Neuronal stem cell (in vitro differentiated cells): ENCODE measurements around the gene PRICKLE1.

Experiments
- DNase-seq: peaks from one replicate; pipeline ENCODE4 v3.0.0-alpha.2; 2013; ENCODE audit warnings: low spot score
- H2AFZ ChIP-seq: one replicate; pipeline ENCODE4 v1.6.1; 2013; ENCODE audit warnings: mild to moderate bottlenecking, low read length, inconsistent platforms
- H2AK5ac ChIP-seq: 2 replicates; pipeline ENCODE4 v1.6.1; 2013; ENCODE audit warnings: low read depth, mild to moderate bottlenecking, inconsistent platforms, low read length, moderate library complexity, mixed read lengths
- H2BK120ac ChIP-seq: 2 replicates; pipeline ENCODE4 v1.6.1; 2013; ENCODE audit warnings: low read depth, mild to moderate bottlenecking, inconsistent platforms, low read length, moderate library complexity, mixed read lengths
- H2BK12ac ChIP-seq: one replicate; pipeline ENCODE4 v1.6.1; 2013; ENCODE audit warnings: low read length, inconsistent platforms
- H2BK15ac ChIP-seq: 2 replicates; pipeline ENCODE4 v1.6.1; 2013; ENCODE audit warnings: mild to moderate bottlenecking, low read length, inconsistent platforms, mixed read lengths
- H2BK5ac ChIP-seq: one replicate; pipeline ENCODE4 v1.6.1; 2013; ENCODE audit warnings: inconsistent platforms, mild to moderate bottlenecking, low read length, moderate library complexity
- H3K14ac ChIP-seq: one replicate; pipeline ENCODE4 v1.6.1; 2013; ENCODE audit warnings: low read length, inconsistent platforms
- H3K18ac ChIP-seq: 2 replicates; pipeline ENCODE4 v1.6.1; 2013; ENCODE audit warnings: low read length, inconsistent platforms
- H3K23ac ChIP-seq: 2 replicates; pipeline ENCODE4 v1.6.1; 2013; ENCODE audit warnings: low read depth, mild to moderate bottlenecking, mixed read lengths, low read length, inconsistent platforms; ENCODE audit not compliant: poor library complexity
- H3K27ac ChIP-seq: replicated peaks from 3 replicates; pipeline ENCODE4 v1.5.1; 2013; ENCODE audit warnings: low read length, inconsistent platforms
- H3K27me3 ChIP-seq, 3 experiments: 2 replicates each; pipeline ENCODE4 v1.6.1; 2013; ENCODE audit warnings: low read length in 3 of 3, mild to moderate bottlenecking in 2 of 3, inconsistent platforms in 1 of 3, low read depth in 1 of 3, mixed read lengths in 1 of 3, moderate library complexity in 1 of 3; ENCODE audit not compliant: control insufficient read depth in 3 of 3, insufficient read depth in 3 of 3
- H3K36me3 ChIP-seq, 2 donors: replicated peaks in 1 of 2; 2 replicates each; pipeline ENCODE4 v1.6.1; 2013; ENCODE audit warnings: low read length in 2 of 2; ENCODE audit not compliant: control insufficient read depth in 2 of 2, insufficient read depth in 2 of 2
- H3K4ac ChIP-seq: 2 replicates; pipeline ENCODE4 v1.6.1; 2013; ENCODE audit warnings: inconsistent platforms, mild to moderate bottlenecking, low read length, moderate library complexity
- H3K4me1 ChIP-seq, 2 donors: 1 replicate in 1 of 2; 2 replicates in 1 of 2; pipeline ENCODE4 v1.6.1; 2013; ENCODE audit warnings: low read length in 2 of 2, low read depth in 1 of 2; ENCODE audit not compliant: control insufficient read depth in 2 of 2, insufficient read depth in 1 of 2
- H3K4me2 ChIP-seq: one replicate; pipeline ENCODE4 v1.6.1; 2013; ENCODE audit warnings: mild to moderate bottlenecking, low read length, inconsistent platforms; ENCODE audit not compliant: insufficient read depth, poor library complexity, severe bottlenecking
- H3K4me3 ChIP-seq, 2 donors: 2 replicates each; pipeline ENCODE4 v1.5.1; 2013; ENCODE audit warnings: low read length in 2 of 2, mild to moderate bottlenecking in 2 of 2, inconsistent platforms in 1 of 2, moderate library complexity in 1 of 2
- H3K79me1 ChIP-seq: one replicate; pipeline ENCODE4 v1.6.1; 2013; ENCODE audit warnings: low read depth, mild to moderate bottlenecking, inconsistent platforms, low read length, moderate library complexity
- H3K9ac ChIP-seq: one replicate; pipeline ENCODE4 v1.6.1; 2013; ENCODE audit warnings: mild to moderate bottlenecking, low read depth, low read length, inconsistent platforms; ENCODE audit not compliant: poor library complexity
- H3K9me3 ChIP-seq, 2 donors: replicated peaks in 1 of 2; 2 replicates each; pipeline versions ENCODE3 to v1.6.1; 2013; ENCODE audit warnings: low read length in 2 of 2, mild to moderate bottlenecking in 2 of 2, inconsistent platforms in 1 of 2, low read depth in 1 of 2, mixed read lengths in 1 of 2, moderate library complexity in 1 of 2; ENCODE audit not compliant: control insufficient read depth in 2 of 2, insufficient read depth in 1 of 2
- H4K8ac ChIP-seq: one replicate; pipeline ENCODE4 v1.6.1; 2013; ENCODE audit warnings: low read depth, mild to moderate bottlenecking, inconsistent platforms, low read length, moderate library complexity
- H4K91ac ChIP-seq: one replicate; pipeline ENCODE4 v1.6.1; 2013; ENCODE audit warnings: low read length, low read depth, mild to moderate bottlenecking, inconsistent platforms; ENCODE audit not compliant: poor library complexity
- WGBS, 2 donors: extraction: QIAGEN DNeasy Blood & Tissue Kit; methylation state at CpG; one replicate each; pipeline ENCODE4 v1.1.7; 2013; ENCODE audit warnings: missing lambda C conversion rate in 2 of 2, mixed read lengths in 1 of 2; ENCODE audit not compliant: insufficient read length in 2 of 2, insufficient replicate concordance in 1 of 2; ENCODE audit errors: extremely low coverage in 2 of 2; 5-methylcytosine and 5-hydroxymethylcytosine counted together

PRICKLE1 gene

DNA sequence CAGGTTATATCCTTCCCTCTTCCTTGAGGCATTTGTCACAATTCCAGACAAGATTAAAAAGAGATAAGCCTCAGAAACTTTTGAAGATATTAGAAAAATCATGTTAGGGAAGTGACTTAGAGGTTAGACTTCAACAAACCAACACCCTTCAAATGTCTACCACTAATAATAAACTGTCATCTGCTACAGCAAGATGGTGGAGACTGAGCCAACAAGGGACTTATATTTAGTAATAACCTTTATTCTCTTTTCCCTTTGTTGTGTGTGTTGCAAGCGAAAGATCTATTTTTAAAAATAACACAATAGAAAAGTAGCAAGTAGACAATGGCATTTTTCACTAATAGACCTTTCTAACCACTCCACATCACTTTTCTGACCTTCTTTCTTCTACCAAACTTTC, 28.6 kb downstream of the PRICKLE1 start:
- Histone ChIP-seq H3K36me3 (no peaks in the 10 kb centered on the region), H4K8ac (no peak overlapping the region)
- WGBS, 2 donors = no CpG with 5 or more reads among the region's 1 CpG

GRCh38 chr12:42557586-42558172, 31.9 kb downstream of the PRICKLE1 start:
- H4K8ac ChIP-seq = no peak overlapping the region
- H3K4ac ChIP-seq = no peak overlapping the region
- no peaks in the 10 kb centered on the region for H3K9me3 ChIP-seq
- H3K23ac ChIP-seq = no peak overlapping the region
- H2BK15ac ChIP-seq = no peak overlapping the region
- H3K79me1 ChIP-seq = no peaks in the 10 kb centered on the region
- H3K4me3 ChIP-seq = no peak overlapping the region
- H2BK5ac ChIP-seq = no peak overlapping the region
- H3K18ac ChIP-seq = no peak overlapping the region
- no peak overlapping the region for H3K14ac ChIP-seq
- no peak for DNase-seq
- WGBS, 2 donors = no CpG with 5 or more reads among the region's 3 CpGs
- H3K4me1 ChIP-seq = peaks cover 0 to 2% of the 10 kb centered on the region in 2 donors
- H3K36me3 ChIP-seq = no peaks in the 10 kb centered on the region
- H2AFZ ChIP-seq = no peak overlapping the region
- no peak overlapping the region for H2AK5ac ChIP-seq
- H4K91ac ChIP-seq = no peak overlapping the region
- no peak overlapping the region for H3K9ac ChIP-seq
- H2BK12ac ChIP-seq = no peak overlapping the region
- no peak overlapping the region for H3K27ac ChIP-seq
- no peak overlapping the region for H3K4me2 ChIP-seq
- H3K27me3 ChIP-seq = no peaks in the 10 kb centered on the region
- no peak overlapping the region for H2BK120ac ChIP-seq

More for the DNA sequence above, 28.6 kb downstream of the PRICKLE1 start:
- no peak overlapping the region for H2AK5ac ChIP-seq
- DNase-seq = no peak
- H3K4me2 ChIP-seq = no peak overlapping the region
- H2AFZ ChIP-seq = no peak overlapping the region
- no peak overlapping the region for H2BK5ac ChIP-seq
- H4K91ac ChIP-seq = no peak overlapping the region
- H3K79me1 ChIP-seq = no peaks in the 10 kb centered on the region
- H3K23ac ChIP-seq = no peak overlapping the region
- H2BK120ac ChIP-seq = no peak overlapping the region
- no peak overlapping the region for H2BK15ac ChIP-seq
- H2BK12ac ChIP-seq = no peak overlapping the region
- no peak overlapping the region for H3K4me3 ChIP-seq
- no peak overlapping the region for H3K14ac ChIP-seq
- H3K4ac ChIP-seq = no peak overlapping the region
- H3K4me1 ChIP-seq = no peaks in the 10 kb centered on the region
- no peak overlapping the region for H3K18ac ChIP-seq
- no peak overlapping the region for H3K9ac ChIP-seq
- H3K9me3 ChIP-seq = no peaks in the 10 kb centered on the region
- H3K27me3 ChIP-seq = no peaks in the 10 kb centered on the region
- H3K27ac ChIP-seq = no peak overlapping the region

- H2BK15ac ChIP-seq = no peak overlapping the region
Observed at GRCh38 chr12:42556917-42557316, 32.6 kb downstream of the PRICKLE1 start.

DNA sequence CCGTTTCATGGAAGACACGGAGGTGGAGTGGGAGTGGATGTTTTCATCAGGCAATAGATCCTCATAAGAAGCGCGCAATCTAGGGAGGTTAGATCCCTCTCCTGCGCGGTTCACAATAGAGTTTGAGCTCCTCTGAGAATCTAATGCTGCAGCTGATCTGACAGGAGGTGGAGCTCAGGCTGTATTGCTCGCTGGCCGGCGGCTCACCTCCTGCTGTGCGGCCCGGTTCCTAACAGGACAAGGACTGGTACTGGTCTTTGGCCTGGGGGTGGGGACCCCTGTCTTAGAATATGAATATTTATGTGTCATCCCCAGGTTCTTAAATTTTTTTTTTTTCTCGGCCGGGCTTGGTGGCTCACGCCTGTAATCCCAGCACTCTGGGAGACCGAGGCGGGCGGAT, 36.7 kb downstream of the PRICKLE1 start:
- H3K79me1 ChIP-seq = no peaks in the 10 kb centered on the region
- no peak overlapping the region for H2BK15ac ChIP-seq
- H3K23ac ChIP-seq = no peak overlapping the region
- H2BK5ac ChIP-seq = no peak overlapping the region
- H2AK5ac ChIP-seq = no peak overlapping the region
- peaks cover 0 to 3% of the 10 kb centered on the region in 2 donors for H3K4me1 ChIP-seq
- H2AFZ ChIP-seq = no peak overlapping the region
- H3K9ac ChIP-seq = no peak overlapping the region
- peak overlapping the region; percentile 64 for H3K18ac ChIP-seq
- H3K4ac ChIP-seq = no peak overlapping the region
- no peaks in the 10 kb centered on the region for H3K27me3 ChIP-seq
- H2BK12ac ChIP-seq = no peak overlapping the region
- H3K36me3 ChIP-seq = no peaks in the 10 kb centered on the region
- no peaks in the 10 kb centered on the region for H3K9me3 ChIP-seq
- H3K27ac ChIP-seq = no peak overlapping the region
- no peak overlapping the region for H4K8ac ChIP-seq
- no CpG with 5 or more reads among the region's 17 CpGs for WGBS, 2 donors
- DNase-seq = no peak
- H3K4me3 ChIP-seq = no peak overlapping the region
- no peak overlapping the region for H2BK120ac ChIP-seq
- H3K4me2 ChIP-seq = no peak overlapping the region
- H4K91ac ChIP-seq = no peak overlapping the region
- no peak overlapping the region for H3K14ac ChIP-seq

More at GRCh38 chr12:42556917-42557316, 32.6 kb downstream of the PRICKLE1 start:
- Histone ChIP-seq H3K27ac (no peak overlapping the region), H3K27me3 (no peaks in the 10 kb centered on the region), H2BK120ac (no peak overlapping the region), H2AK5ac (no peak overlapping the region), H3K4me3 (no peak overlapping the region), H3K79me1 (no peaks in the 10 kb centered on the region), H3K4ac (no peak overlapping the region), H4K91ac (no peak overlapping the region), H3K18ac (no peak overlapping the region), H3K36me3 (no peaks in the 10 kb centered on the region), H3K14ac (no peak overlapping the region), H2BK12ac (no peak overlapping the region), H3K4me2 (no peak overlapping the region), H3K9me3 (no peaks in the 10 kb centered on the region), H2BK5ac (no peak overlapping the region), H2AFZ (no peak overlapping the region), H3K9ac (no peak overlapping the region), H4K8ac (no peak overlapping the region), H3K23ac (no peak overlapping the region), H3K4me1 (peaks cover 0 to 3% of the 10 kb centered on the region in 2 donors)
- no CpG with 5 or more reads among the region's 2 CpGs for WGBS, 2 donors
- DNase-seq = no peak
